Measurements from ENCODE around the gene RASAL1.

DNA sequence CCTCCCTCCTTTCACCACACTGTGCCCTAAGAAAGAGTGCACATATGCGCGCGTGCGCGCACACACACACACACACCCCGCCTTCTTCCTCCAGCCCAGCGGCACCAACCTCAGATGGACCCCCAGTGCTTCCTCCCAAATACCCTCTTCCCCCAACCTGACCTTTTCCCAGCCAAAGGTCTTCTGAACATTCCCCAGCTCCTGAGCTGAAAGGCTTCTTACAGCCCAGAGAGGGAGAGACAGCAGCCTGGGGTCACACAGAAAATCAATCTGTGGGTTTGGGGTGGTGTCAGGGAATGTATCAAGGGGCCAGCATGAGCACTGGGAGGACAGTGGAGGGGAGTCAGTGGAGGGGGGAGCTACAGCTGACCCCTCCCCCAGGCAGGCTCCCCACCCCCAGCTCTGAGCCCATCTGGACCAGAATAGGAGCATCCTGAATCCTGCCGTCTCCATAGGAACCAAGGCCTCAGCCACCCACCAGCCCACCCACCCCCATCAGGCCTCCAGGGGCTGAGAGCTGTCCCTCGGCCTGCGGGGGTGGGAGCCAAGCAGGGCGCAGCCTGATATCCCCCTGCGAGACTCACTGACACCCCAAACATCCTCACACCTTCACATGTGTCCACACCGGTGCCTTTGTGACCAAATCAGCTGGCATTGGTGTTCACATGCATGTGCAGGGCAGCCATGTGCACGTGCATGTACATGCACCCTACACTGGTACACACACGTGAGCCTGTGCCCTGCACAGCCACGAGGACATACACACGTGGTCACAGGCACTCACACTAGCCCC is 5.7 kb downstream of the RASAL1 start:
- TF ChIP-seq, protein P1, sequence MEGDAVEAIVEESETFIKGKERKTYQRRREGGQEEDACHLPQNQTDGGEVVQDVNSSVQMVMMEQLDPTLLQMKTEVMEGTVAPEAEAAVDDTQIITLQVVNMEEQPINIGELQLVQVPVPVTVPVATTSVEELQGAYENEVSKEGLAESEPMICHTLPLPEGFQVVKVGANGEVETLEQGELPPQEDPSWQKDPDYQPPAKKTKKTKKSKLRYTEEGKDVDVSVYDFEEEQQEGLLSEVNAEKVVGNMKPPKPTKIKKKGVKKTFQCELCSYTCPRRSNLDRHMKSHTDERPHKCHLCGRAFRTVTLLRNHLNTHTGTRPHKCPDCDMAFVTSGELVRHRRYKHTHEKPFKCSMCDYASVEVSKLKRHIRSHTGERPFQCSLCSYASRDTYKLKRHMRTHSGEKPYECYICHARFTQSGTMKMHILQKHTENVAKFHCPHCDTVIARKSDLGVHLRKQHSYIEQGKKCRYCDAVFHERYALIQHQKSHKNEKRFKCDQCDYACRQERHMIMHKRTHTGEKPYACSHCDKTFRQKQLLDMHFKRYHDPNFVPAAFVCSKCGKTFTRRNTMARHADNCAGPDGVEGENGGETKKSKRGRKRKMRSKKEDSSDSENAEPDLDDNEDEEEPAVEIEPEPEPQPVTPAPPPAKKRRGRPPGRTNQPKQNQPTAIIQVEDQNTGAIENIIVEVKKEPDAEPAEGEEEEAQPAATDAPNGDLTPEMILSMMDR (IDR thresholded peaks at IDR 0.05), result no peak
- no peak for TF ChIP-seq POLR2A (IDR thresholded peaks at IDR 0.05)

Measured in Peyer's patch (tissue), 4 donors.